ACC112 (cell line): ENCODE data around the gene HTR3D.
A peak's percentile ranks its signal among the peaks of the same experiment; 100 is the strongest.
"Not testable (repeated sequence)": the region's sequence is repeated elsewhere in the genome, so short reads cannot be mapped to it uniquely, and the experiment has no call there.

Experiments
- H2AFZ ChIP-seq: fragments of 200-600 bp; sonication (generic); one replicate; pipeline ENCODE4 v1.6.0; 2017; ENCODE audit warnings: antibody characterized with exemption, low read length; ENCODE audit not compliant: unreplicated experiment
- H3K27ac ChIP-seq: fragments of 200-600 bp; sonication (generic); 2 replicates; pipeline ENCODE4 v1.5.1; 2014; ENCODE audit warnings: low read depth, mild to moderate bottlenecking, antibody characterized with exemption, low read length, moderate library complexity
- H3K27me3 ChIP-seq: fragments of 200-600 bp; sonication (generic); 2 replicates; pipeline ENCODE4 v1.6.1; 2014; ENCODE audit warnings: mild to moderate bottlenecking, antibody characterized with exemption, low read length, moderate library complexity, mixed read lengths; ENCODE audit not compliant: insufficient read depth
- H3K36me3 ChIP-seq: fragments of 200-600 bp; sonication (generic); 2 replicates; pipeline ENCODE4 v1.6.1; 2016; ENCODE audit warnings: mild to moderate bottlenecking, antibody characterized with exemption, low read length, moderate library complexity, mixed read lengths; ENCODE audit not compliant: insufficient read depth
- H3K4me1 ChIP-seq: fragments of 200-600 bp; sonication (generic); one replicate; pipeline ENCODE4 v1.6.1; 2016; ENCODE audit warnings: low read length, mixed read lengths; ENCODE audit not compliant: insufficient read depth, unreplicated experiment, control insufficient read depth
- H3K4me3 ChIP-seq: fragments of 200-600 bp; sonication (generic); 2 replicates; pipeline ENCODE4 v1.5.1; 2014; ENCODE audit warnings: mild to moderate bottlenecking, low read depth, low read length
- H3K79me2 ChIP-seq: fragments of 200-600 bp; sonication (generic); one replicate; pipeline ENCODE4 v1.6.0; 2016; ENCODE audit warnings: low read length; ENCODE audit not compliant: control insufficient read depth, unreplicated experiment, insufficient read depth

Gene HTR3D

DNA sequence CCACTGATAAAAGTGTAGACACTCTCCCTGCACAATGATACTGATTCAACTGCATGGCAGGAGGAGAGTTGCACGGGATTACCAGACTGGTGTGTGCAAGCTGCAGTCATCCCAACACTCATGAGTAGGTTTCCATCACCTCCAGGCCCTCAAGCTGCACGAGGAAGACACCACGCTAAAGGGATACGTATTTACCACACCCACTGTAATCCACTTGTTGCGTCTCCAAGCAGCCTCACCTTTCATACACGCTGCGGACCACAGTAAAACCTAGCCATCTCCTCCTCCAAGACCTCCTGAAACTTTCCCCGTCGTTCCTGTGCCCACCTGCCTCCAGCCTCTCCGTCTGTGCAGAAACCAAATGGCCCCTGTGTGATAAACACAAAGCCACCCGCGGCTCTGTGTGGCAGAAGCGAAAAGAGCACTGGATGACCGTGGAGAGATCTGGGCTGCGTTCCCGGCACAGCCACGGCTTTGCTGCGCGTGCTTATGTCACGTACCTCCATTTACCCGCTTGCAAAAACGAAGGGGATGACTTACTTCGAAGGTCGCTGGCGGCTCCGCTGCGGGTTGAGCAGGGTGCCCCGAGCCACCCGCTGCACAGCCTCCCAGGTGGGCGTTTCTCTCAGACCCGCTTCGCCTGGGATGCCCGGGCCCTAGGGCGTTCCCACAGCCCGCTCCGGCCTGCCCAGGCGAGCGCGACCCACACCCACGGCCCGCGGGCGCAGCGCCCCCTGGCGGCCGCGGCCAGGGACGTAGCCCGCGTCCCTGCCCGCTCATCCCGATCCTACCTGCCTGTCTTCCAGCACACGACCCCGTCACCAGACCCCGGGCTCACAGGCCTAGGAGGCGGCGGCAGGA is 14.5 kb upstream of the HTR3D start:
- H2AFZ ChIP-seq = peak overlapping the region; percentile 100
- peaks cover 19% of the 10 kb centered on the region for H3K79me2 ChIP-seq
- no peaks in the 10 kb centered on the region for H3K27me3 ChIP-seq
- H3K36me3 ChIP-seq = peaks cover 5% of the 10 kb centered on the region; the same call in 1 of the 2 replicates
- peak overlapping the region; percentile 100 for H3K4me3 ChIP-seq
- H3K27ac ChIP-seq = no peak overlapping the region
- peaks cover 10% of the 10 kb centered on the region for H3K4me1 ChIP-seq

DNA sequence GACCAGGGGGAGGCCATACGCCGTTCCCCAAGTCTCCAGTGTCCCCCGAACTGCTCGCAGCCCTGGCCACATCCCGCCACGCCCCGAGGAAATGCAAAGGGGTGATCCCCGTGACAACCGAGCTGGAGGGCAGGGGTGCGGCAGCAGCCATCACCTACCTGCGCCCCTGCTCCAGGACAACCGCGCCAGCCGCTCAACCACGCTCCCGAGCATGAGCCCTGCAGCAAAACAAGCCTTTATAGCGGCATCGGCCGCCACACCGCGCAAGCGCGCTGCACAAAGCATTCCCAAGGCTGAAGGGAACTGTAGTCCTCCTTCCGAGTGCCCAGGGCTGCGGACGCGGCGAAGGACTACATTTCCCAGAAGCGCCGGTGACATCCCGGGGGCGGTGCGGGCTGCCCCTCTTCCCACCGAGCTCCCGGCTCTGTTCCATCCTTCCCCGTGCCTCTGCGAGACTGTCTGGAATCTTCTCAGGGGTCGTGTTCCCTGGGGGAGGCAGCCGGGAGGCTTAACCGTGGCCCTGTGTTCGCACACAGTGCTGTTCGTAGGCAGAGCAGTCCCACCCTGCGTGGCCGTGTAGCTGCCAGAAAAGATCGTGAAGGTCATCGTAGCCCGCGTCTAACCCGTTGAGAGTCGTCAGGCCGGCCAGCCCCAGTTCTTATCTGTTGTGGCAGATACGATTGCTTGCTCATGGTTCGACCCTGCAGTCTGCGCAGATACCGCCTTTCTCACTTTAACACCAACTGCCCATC is 13.7 kb upstream of the HTR3D start, which contains the start of gene ABCC5:
TSS of gene ABCC5 (minus strand) at position 213 of the 752 bp plus-strand sequence. CDS start 3,492 bp downstream, outside the sequence.
- peaks cover 1% of the 10 kb centered on the region; the same call in 1 of the 2 replicates for H3K36me3 ChIP-seq
- no peak within 1 kb of the TSS for H3K27ac ChIP-seq
- H3K4me1 ChIP-seq = peaks cover 10% of the 10 kb centered on the region
- no peaks in the 10 kb centered on the region for H3K27me3 ChIP-seq
- peaks cover 17% of the 10 kb centered on the region for H3K79me2 ChIP-seq
- H2AFZ ChIP-seq = peak within 1 kb of the TSS; percentile 100
- peak within 1 kb of the TSS; percentile 100 for H3K4me3 ChIP-seq

DNA sequence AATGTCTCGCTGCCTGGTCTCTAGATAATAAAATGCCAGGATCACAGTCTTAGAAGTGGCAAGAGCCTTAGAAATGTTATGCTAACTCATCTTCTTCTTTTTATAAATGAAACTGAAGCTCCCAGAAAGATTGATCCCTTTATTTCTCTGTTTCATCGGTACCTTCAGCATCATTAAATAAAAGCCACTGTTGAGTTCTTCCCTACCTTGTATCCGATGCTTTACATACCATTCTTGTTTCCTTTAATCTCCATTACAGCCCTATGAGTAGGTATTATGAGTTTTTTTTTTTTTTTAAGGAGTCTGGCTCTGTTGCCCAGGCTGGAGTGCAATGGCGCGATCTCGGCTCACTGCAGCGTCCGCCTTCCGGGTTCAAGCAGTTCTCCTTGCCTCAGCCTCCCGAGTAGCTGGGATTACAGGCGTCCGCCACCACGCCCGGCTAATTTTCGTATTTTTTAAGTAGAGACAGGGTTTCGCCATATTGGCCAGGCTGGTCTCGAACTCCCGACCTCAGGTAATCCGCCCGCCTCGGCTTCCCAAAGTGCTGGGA is 13.0 kb upstream of the HTR3D start:
- H3K4me1 ChIP-seq = peaks cover 10% of the 10 kb centered on the region
- H3K4me3 ChIP-seq = peak overlapping the region; percentile 100
- no peaks in the 10 kb centered on the region for H3K27me3 ChIP-seq
- H3K36me3 ChIP-seq = no peaks in the 10 kb centered on the region
- H2AFZ ChIP-seq = peak overlapping the region; percentile 73
- no peak overlapping the region for H3K27ac ChIP-seq
- peaks cover 17% of the 10 kb centered on the region for H3K79me2 ChIP-seq

DNA sequence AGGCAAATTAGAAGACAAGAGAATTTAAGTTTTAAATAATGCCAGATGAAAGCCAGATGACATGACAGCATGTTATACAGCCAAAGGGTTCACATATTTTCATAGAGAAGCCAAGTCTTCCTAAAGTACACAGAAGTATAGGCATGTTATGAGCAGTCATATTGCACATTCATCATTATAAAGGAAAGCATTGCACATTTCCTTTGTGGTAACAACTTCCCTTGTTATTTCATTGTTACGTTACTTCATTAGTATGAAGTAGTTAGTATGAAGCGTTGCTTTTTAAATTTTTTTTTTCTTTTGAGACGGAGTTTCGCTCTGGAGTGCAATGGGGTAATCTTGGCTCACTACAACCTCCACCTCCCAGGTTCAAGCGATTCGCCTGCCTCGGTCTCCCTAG is 9.2 kb upstream of the HTR3D start:
- Histone ChIP-seq H3K27ac (no peak overlapping the region), H3K27me3 (peaks cover 11% of the 10 kb centered on the region; the same call in 1 of the 2 replicates), H3K36me3 (no peaks in the 10 kb centered on the region), H3K4me3 (no peak overlapping the region), H2AFZ (no peak overlapping the region), H3K4me1 (no peaks in the 10 kb centered on the region), H3K79me2 (peaks cover under 1% of the 10 kb centered on the region)

DNA sequence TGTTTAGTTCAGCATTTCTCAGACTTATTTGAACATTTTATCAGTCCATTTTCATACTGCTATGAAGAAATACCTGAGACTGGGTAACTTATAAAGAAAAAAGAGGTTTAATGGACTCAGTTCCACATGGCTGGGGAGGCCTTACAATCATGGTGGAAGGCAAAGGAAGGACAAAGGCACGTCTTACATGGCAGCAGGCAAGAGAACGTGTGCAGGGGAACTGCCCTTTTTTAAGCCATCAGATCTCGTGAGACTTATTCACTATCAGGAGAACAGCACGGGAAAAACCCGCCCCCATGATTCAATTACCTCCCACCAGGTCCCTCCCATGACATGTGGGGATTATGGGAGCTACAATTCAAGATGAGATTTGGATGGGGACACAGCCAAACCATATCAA is 6.3 kb upstream of the HTR3D start:
- not testable (repeated sequence) for H3K4me3 ChIP-seq, H3K27ac ChIP-seq, H3K4me1 ChIP-seq, H3K36me3 ChIP-seq, H2AFZ ChIP-seq, H3K79me2 ChIP-seq
- H3K27me3 ChIP-seq = peaks cover 15% of the 10 kb centered on the region; the same call in 1 of the 2 replicates

DNA sequence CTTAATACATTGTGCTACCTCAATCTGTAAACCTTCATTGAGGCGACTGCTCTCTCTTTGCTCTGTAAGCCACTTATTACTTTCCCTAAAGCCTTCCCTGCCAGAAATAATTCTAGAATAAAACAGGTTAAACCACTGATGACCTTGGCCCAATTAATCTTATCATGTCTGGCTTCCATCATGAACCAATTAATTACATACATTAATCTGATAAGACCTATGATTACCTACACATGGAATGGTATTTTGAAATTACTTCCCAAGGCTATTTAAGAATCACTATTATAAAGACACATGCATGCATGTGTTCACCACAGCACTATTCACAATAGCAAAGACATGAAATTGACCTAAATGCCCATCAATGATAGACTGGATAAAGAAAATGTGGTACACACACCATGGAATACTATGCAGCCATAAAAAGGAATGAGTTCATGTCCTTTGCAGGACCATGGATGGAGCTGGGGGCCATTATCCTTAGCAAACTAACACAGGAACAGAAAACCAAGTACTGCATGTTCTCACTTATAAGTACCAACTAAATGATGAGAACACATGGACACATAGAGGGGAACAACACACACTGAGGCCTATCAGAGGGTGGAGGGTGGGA is 3.2 kb upstream of the HTR3D start:
- not testable (repeated sequence) for H3K79me2 ChIP-seq, H2AFZ ChIP-seq, H3K27ac ChIP-seq, H3K36me3 ChIP-seq, H3K4me1 ChIP-seq, H3K4me3 ChIP-seq
- H3K27me3 ChIP-seq = peaks cover 22% of the 10 kb centered on the region

DNA sequence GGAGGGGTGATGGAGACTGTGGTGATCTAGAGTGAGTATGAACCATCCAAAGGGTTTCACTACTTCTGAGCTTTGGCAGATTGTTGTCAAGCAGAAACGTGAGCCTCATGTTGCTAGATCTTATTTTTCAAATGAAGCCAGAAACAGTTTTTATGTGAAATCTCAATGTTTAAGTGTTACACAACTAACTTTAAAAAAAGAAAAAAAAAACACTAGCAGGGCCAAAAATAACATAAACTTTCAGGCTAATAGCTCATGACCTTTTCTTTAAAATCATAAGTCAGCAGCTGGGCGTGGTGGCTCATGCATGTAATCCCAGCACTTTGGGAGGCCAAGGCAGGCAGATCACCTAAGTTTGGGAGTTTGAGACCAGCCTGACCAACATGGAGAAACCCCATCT is 2.1 kb upstream of the HTR3D start:
- no peaks in the 10 kb centered on the region for H3K36me3 ChIP-seq
- H2AFZ ChIP-seq = no peak overlapping the region
- no peak overlapping the region for H3K4me3 ChIP-seq
- H3K79me2 ChIP-seq = no peaks in the 10 kb centered on the region
- H3K27me3 ChIP-seq = peaks cover 30% of the 10 kb centered on the region
- H3K27ac ChIP-seq = no peak overlapping the region
- peaks cover 3% of the 10 kb centered on the region for H3K4me1 ChIP-seq

DNA sequence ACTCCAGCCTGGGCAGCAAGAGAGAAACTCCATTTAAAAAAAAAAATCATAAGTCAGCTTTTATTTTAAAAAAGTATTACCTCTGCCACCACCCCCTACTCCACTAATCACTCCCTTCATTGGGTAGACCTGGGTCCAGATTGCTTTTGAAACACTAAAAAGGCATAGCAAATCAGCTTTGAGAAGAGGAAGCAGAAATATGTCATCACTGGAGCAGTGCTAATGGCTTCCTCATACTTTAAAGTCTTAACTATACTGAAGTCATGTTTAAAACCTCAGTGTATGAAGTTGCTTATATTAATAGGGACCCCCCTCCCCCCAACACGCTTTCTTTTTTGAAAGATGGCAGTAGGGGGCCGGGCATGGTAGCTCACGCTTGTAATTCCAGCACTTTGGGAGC is 1.0 kb upstream of the HTR3D start:
- Histone ChIP-seq H3K27ac (no peak overlapping the region), H2AFZ (no peak overlapping the region), H3K4me3 (no peak overlapping the region), H3K79me2 (no peaks in the 10 kb centered on the region), H3K36me3 (no peaks in the 10 kb centered on the region), H3K27me3 (peaks cover 39% of the 10 kb centered on the region), H3K4me1 (peaks cover 3% of the 10 kb centered on the region)

DNA sequence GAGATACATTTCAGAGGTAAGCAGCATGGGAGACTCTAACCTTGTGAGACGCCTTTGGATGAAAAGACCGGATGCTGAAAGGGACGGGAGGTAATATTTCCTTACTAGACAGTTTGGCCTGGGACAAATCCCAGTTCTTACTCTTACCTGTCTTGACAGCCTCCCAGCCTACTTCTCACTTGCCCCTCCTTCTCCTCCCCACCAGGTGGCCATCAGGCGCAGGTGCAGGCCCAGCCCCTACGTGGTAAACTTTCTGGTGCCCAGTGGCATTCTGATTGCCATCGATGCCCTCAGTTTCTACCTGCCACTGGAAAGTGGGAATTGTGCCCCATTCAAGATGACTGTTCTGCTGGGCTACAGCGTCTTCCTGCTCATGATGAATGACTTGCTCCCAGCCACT is 6.3 kb downstream of the HTR3D start:
- no peaks in the 10 kb centered on the region for H3K36me3 ChIP-seq
- peaks cover 20% of the 10 kb centered on the region for H3K27me3 ChIP-seq
- H3K4me3 ChIP-seq = no peak overlapping the region
- H3K79me2 ChIP-seq = no peaks in the 10 kb centered on the region
- H3K27ac ChIP-seq = no peak overlapping the region
- no peak overlapping the region for H2AFZ ChIP-seq
- H3K4me1 ChIP-seq = no peaks in the 10 kb centered on the region

DNA sequence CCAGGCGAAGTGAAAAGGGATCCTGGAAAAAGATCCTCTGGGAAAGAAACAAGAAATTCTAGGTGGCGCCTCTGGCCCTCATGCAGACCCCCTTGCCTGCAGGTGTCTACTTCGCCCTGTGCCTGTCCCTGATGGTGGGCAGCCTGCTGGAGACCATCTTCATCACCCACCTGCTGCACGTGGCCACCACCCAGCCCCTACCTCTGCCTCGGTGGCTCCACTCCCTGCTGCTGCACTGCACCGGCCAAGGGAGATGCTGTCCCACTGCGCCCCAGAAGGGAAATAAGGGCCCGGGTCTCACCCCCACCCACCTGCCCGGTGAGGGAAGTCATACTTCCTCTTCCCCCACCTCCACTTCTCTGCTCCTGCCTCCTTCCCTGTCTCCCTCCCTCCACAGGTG is 6.8 kb downstream of the HTR3D start:
- H3K36me3 ChIP-seq, H3K4me1 ChIP-seq, H3K4me3 ChIP-seq, H3K27ac ChIP-seq, H2AFZ ChIP-seq, H3K79me2 ChIP-seq: not testable (repeated sequence)
- peaks cover 19% of the 10 kb centered on the region for H3K27me3 ChIP-seq
